Measurements from ENCODE around the gene HIVEP3.

The HIVEP3 gene

GRCh38 chr1:41767534-41768525 is 150.9 kb downstream of the HIVEP3 start:
- H2AFZ ChIP-seq (ENCODE audit: low read depth, low read length) = no peak overlapping the region
- H3K9me3 ChIP-seq (ENCODE audit: low read length) = no peaks in the 10 kb centered on the region
- H3K4me3 ChIP-seq (ENCODE audit: low read length) = no peak overlapping the region
- peaks cover 8% of the 10 kb centered on the region for H3K4me1 ChIP-seq (ENCODE audit: insufficient read depth, low read length)
- H3K27me3 ChIP-seq (ENCODE audit: insufficient read depth, low read length) = no peaks in the 10 kb centered on the region
- H3K36me3 ChIP-seq (ENCODE audit: insufficient read depth, low read length) = no peaks in the 10 kb centered on the region

- Histone ChIP-seq H2AFZ (ENCODE audit: low read depth, low read length) (no peak overlapping the region), H3K4me1 (ENCODE audit: insufficient read depth, low read length) (peaks cover 8% of the 10 kb centered on the region), H3K9me3 (ENCODE audit: low read length) (no peaks in the 10 kb centered on the region), H3K27me3 (ENCODE audit: insufficient read depth, low read length) (no peaks in the 10 kb centered on the region), H3K4me3 (ENCODE audit: low read length) (no peak overlapping the region), H3K36me3 (ENCODE audit: insufficient read depth, low read length) (no peaks in the 10 kb centered on the region)
These were observed 152.2 kb downstream of the HIVEP3 start for GRCh38 chr1:41766546-41766945.

DNA sequence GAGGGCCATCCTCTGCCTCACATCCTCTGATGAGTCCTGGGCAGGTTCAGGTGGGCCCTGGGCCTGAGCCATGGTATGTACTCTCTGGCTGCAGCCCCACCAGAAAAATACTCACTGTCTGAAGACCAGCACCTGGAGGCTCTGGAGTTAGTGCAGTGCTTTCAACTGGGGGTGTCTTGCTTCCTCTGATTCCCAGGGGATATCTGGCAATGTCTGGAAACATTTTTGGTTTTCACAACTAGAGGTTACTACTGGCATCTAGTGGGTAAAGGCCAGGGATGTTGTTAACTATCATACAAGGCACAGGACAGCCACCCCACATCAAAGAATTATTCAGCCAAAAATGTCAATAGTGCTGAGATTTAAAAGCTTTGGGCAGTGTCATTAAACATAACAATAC is 152.7 kb downstream of the HIVEP3 start:
- Histone ChIP-seq H3K4me3 (ENCODE audit: low read length) (no peak overlapping the region), H2AFZ (ENCODE audit: low read depth, low read length) (no peak overlapping the region), H3K9me3 (ENCODE audit: low read length) (no peaks in the 10 kb centered on the region), H3K36me3 (ENCODE audit: insufficient read depth, low read length) (no peaks in the 10 kb centered on the region), H3K4me1 (ENCODE audit: insufficient read depth, low read length) (peaks cover 8% of the 10 kb centered on the region), H3K27me3 (ENCODE audit: insufficient read depth, low read length) (no peaks in the 10 kb centered on the region)

- H3K9me3 ChIP-seq (ENCODE audit: low read length) = no peaks in the 10 kb centered on the region
- H3K4me3 ChIP-seq (ENCODE audit: low read length) = no peak overlapping the region
- no peaks in the 10 kb centered on the region for H3K36me3 ChIP-seq (ENCODE audit: insufficient read depth, low read length)
- no peak overlapping the region for H2AFZ ChIP-seq (ENCODE audit: low read depth, low read length)
- peaks cover 8% of the 10 kb centered on the region for H3K4me1 ChIP-seq (ENCODE audit: insufficient read depth, low read length)
- no peaks in the 10 kb centered on the region for H3K27me3 ChIP-seq (ENCODE audit: insufficient read depth, low read length)
These were observed 153.6 kb downstream of the HIVEP3 start for GRCh38 chr1:41765152-41765551.

DNA sequence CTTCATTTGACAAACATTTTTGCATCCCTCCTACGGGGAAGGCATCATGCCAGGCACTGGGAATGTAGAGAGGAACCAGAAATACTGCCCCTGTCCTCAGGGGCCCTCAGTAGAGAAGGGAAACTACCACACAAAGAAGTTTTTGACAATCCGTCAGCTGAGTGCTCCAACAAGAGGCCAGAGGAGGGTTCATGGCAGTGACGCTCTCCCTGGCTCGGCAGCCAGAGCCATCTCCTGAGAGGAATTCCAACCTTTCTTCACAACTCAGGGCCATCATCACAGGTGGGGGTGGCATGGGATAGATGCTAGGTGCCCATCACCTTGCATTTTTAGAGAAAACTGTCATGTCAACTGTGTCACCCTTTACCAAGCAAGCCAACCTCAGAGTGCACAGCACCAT is 154.1 kb downstream of the HIVEP3 start:
- Histone ChIP-seq H3K4me1 (ENCODE audit: insufficient read depth, low read length) (peaks cover 8% of the 10 kb centered on the region), H2AFZ (ENCODE audit: low read depth, low read length) (no peak overlapping the region), H3K36me3 (ENCODE audit: insufficient read depth, low read length) (no peaks in the 10 kb centered on the region), H3K4me3 (ENCODE audit: low read length) (no peak overlapping the region), H3K27me3 (ENCODE audit: insufficient read depth, low read length) (no peaks in the 10 kb centered on the region), H3K9me3 (ENCODE audit: low read length) (no peaks in the 10 kb centered on the region)

- Histone ChIP-seq H2AFZ (ENCODE audit: low read depth, low read length) (no peak overlapping the region), H3K9me3 (ENCODE audit: low read length) (no peaks in the 10 kb centered on the region), H3K4me3 (ENCODE audit: low read length) (no peak overlapping the region), H3K4me1 (ENCODE audit: insufficient read depth, low read length) (peaks cover 8% of the 10 kb centered on the region), H3K27me3 (ENCODE audit: insufficient read depth, low read length) (no peaks in the 10 kb centered on the region), H3K36me3 (ENCODE audit: insufficient read depth, low read length) (no peaks in the 10 kb centered on the region)
These were observed 155.9 kb downstream of the HIVEP3 start for GRCh38 chr1:41762777-41763176.

DNA sequence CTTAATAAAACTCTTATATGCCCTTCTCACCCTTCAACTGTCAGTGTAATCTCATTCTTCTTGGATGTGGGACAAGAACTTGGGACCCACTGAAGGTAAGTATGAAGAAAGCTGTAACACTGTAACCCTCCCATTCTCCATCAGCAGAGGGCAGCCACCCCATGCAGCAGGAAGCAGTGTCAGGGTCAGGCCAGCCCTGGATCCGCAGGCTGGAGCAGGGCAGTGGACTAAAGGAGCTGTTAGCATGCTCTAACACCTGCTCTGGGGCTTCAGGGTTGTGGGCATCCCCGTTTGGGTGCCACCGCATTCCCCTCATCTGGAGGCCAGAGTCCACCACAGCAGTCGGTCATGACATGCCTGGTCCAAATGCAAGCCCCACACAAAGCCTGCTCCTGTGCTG is 156.5 kb downstream of the HIVEP3 start:
- Histone ChIP-seq H3K4me1 (ENCODE audit: insufficient read depth, low read length) (peaks cover 8% of the 10 kb centered on the region), H3K4me3 (ENCODE audit: low read length) (no peak overlapping the region), H3K27me3 (ENCODE audit: insufficient read depth, low read length) (no peaks in the 10 kb centered on the region), H3K9me3 (ENCODE audit: low read length) (no peaks in the 10 kb centered on the region), H2AFZ (ENCODE audit: low read depth, low read length) (no peak overlapping the region), H3K36me3 (ENCODE audit: insufficient read depth, low read length) (no peaks in the 10 kb centered on the region)

GRCh38 chr1:41758904-41759548 is 159.7 kb downstream of the HIVEP3 start:
- no peaks in the 10 kb centered on the region for H3K4me1 ChIP-seq (ENCODE audit: insufficient read depth, low read length)
- no peak overlapping the region for H2AFZ ChIP-seq (ENCODE audit: low read depth, low read length)
- no peak overlapping the region for H3K4me3 ChIP-seq (ENCODE audit: low read length)
- H3K27me3 ChIP-seq (ENCODE audit: insufficient read depth, low read length) = no peaks in the 10 kb centered on the region
- no peaks in the 10 kb centered on the region for H3K9me3 ChIP-seq (ENCODE audit: low read length)
- H3K36me3 ChIP-seq (ENCODE audit: insufficient read depth, low read length) = no peaks in the 10 kb centered on the region

DNA sequence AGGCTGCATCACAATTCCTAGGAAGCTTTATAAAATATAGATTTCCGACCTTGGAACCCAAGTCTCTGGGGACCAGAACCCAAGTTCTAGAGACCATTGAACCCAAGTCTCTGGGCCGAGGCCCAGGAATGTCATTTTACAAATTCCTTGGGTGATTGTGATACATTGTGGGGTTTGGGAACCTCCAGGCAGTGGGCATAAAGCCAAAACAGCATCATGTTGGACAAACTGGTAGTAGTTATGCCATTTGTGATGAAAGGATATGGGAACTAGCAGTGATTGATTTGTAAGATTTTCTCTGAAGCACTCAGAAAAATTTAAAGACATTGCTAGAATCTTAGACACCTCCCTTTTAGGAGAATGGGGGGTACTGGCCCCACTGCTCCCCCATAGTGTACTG is 160.2 kb downstream of the HIVEP3 start:
- H3K9me3 ChIP-seq (ENCODE audit: low read length) = no peaks in the 10 kb centered on the region
- no peak overlapping the region for H3K4me3 ChIP-seq (ENCODE audit: low read length)
- no peaks in the 10 kb centered on the region for H3K36me3 ChIP-seq (ENCODE audit: insufficient read depth, low read length)
- H2AFZ ChIP-seq (ENCODE audit: low read depth, low read length) = no peak overlapping the region
- no peaks in the 10 kb centered on the region for H3K4me1 ChIP-seq (ENCODE audit: insufficient read depth, low read length)
- H3K27me3 ChIP-seq (ENCODE audit: insufficient read depth, low read length) = no peaks in the 10 kb centered on the region

GRCh38 chr1:41754540-41754939 is 164.2 kb downstream of the HIVEP3 start:
- H3K36me3 ChIP-seq (ENCODE audit: insufficient read depth, low read length) = no peaks in the 10 kb centered on the region
- no peaks in the 10 kb centered on the region for H3K9me3 ChIP-seq (ENCODE audit: low read length)
- no peak overlapping the region for H3K4me3 ChIP-seq (ENCODE audit: low read length)

DNA sequence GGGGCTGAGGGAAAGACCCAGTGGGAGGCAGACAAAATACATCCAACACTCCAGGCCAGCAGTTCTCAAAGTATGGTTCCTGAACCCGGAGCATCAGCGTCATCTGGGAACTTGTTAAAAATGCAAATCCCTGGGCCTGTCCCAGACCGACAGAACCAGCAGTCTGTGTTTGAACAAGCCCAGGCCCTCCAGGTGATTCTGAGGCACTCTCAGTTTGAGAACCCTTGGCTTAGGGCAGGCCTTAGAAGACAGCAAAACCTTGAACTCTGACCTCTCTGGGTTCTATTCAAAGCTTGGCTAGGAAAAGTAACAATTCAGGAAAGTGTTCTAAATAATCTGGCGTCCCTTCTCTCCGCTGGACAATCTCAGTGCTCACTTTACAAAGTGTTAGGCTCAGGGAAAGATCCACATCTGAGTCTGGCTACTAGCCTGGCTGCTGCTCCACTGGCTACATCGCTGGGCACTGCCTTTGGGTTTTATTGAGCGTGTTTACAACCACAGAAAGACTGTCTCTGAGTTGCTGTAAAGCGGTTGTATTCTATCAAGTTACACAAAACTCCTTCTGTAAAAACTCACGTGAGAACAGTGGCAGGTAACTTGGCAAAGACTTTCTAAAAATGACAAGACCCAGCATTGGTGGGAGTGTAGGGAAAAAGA is 166.1 kb downstream of the HIVEP3 start:
- Histone ChIP-seq H3K4me1 (ENCODE audit: insufficient read depth, low read length) (no peaks in the 10 kb centered on the region), H3K4me3 (ENCODE audit: low read length) (no peak overlapping the region), H3K36me3 (ENCODE audit: insufficient read depth, low read length) (no peaks in the 10 kb centered on the region), H3K27me3 (ENCODE audit: insufficient read depth, low read length) (no peaks in the 10 kb centered on the region), H2AFZ (ENCODE audit: low read depth, low read length) (no peak overlapping the region), H3K9me3 (ENCODE audit: low read length) (no peaks in the 10 kb centered on the region)

More at GRCh38 chr1:41754540-41754939, 164.2 kb downstream of the HIVEP3 start:
- Histone ChIP-seq H2AFZ (ENCODE audit: low read depth, low read length) (no peak overlapping the region), H3K27me3 (ENCODE audit: insufficient read depth, low read length) (no peaks in the 10 kb centered on the region), H3K4me1 (ENCODE audit: insufficient read depth, low read length) (no peaks in the 10 kb centered on the region)

GRCh38 chr1:41751804-41752513 is 166.8 kb downstream of the HIVEP3 start:
- no peaks in the 10 kb centered on the region for H3K27me3 ChIP-seq (ENCODE audit: insufficient read depth, low read length)

More at GRCh38 chr1:41751804-41752513, 166.8 kb downstream of the HIVEP3 start:
- no peaks in the 10 kb centered on the region for H3K9me3 ChIP-seq (ENCODE audit: low read length)
- no peaks in the 10 kb centered on the region for H3K4me1 ChIP-seq (ENCODE audit: insufficient read depth, low read length)
- H2AFZ ChIP-seq (ENCODE audit: low read depth, low read length) = no peak overlapping the region
- no peaks in the 10 kb centered on the region for H3K36me3 ChIP-seq (ENCODE audit: insufficient read depth, low read length)
- no peak overlapping the region for H3K4me3 ChIP-seq (ENCODE audit: low read length)
